NOMO-1 treated with dmso at 0.1 percent for 144 hours (cell line): ENCODE data around the gene NMBR.
"Not testable (repeated sequence)": the region's sequence is repeated elsewhere in the genome, so short reads cannot be mapped to it uniquely, and the experiment has no call there.

Experiments used
- DNase-seq: peaks from one replicate; lab custom pipeline; 2025; ENCODE audit not compliant: unreplicated experiment; lab: John Stamatoyannopoulos, UW

NMBR gene

GRCh38 chr6:142071981-142072380 is 74.9 kb downstream of the NMBR start:
- no peak for DNase-seq

GRCh38 chr6:142068416-142068815 is 78.5 kb downstream of the NMBR start:
- no peak for DNase-seq

GRCh38 chr6:142062861-142063260 is 84.1 kb downstream of the NMBR start:
- DNase-seq, result not testable (repeated sequence)

- DNase-seq, result no peak
Measured at GRCh38 chr6:142058551-142059290, 88.2 kb downstream of the NMBR start.

- DNase-seq, result no peak
Measured at GRCh38 chr6:142055219-142055618, 91.7 kb downstream of the NMBR start.

- DNase-seq, result no peak
Measured at GRCh38 chr6:142051404-142051803, 95.5 kb downstream of the NMBR start.

- DNase-seq, result no peak
Measured at GRCh38 chr6:142048593-142048980, 98.3 kb downstream of the NMBR start.

GRCh38 chr6:142047934-142048592 is 98.9 kb downstream of the NMBR start:
- no peak for DNase-seq

- no peak for DNase-seq
Measured at GRCh38 chr6:142045380-142046278, 101.3 kb downstream of the NMBR start.

GRCh38 chr6:142035890-142036289 is 111.0 kb downstream of the NMBR start:
- DNase-seq, result no peak

GRCh38 chr6:142031035-142031434 is 115.9 kb downstream of the NMBR start:
- no peak for DNase-seq

GRCh38 chr6:142030115-142030619 is 116.8 kb downstream of the NMBR start:
- DNase-seq, result no peak

- no peak for DNase-seq
Measured at GRCh38 chr6:142028527-142028926, 118.4 kb downstream of the NMBR start.

- DNase-seq, result not testable (repeated sequence)
Measured at GRCh38 chr6:142027804-142028203, 119.1 kb downstream of the NMBR start.

GRCh38 chr6:142027074-142027473 is 119.8 kb downstream of the NMBR start:
- no peak for DNase-seq

- no peak for DNase-seq
Measured at GRCh38 chr6:142026471-142026870, 120.5 kb downstream of the NMBR start.
